ENCODE data around the gene LZTS2. TPM values are rescaled to one million over a fixed set of nuclear protein-coding genes. Genes with fewer than 3 reads are reported as not detected.
A peak's percentile ranks its signal among the peaks of the same experiment; 100 is the strongest.

LZTS2 gene
- total and polyA plus RNA-seq, 2 of the 8 experiments (the other 6 are each of a cell fraction or from before 2014, with no cell fraction given), result 75.7 to 99.5 TPM

GRCh38 chr10:101043363-101043707, 43.7 kb downstream of the LZTS2 start:
- Histone ChIP-seq H3K9ac (replicated peaks in 1 of 4; ENCODE audit: extremely low read depth in 1 of 4, low read depth in 3 of 4, low read length in 3 of 4) (peak overlapping the region in 3 of 4 experiments; percentile 53 to 79 (median 58); a peak in 6 of 7 replicates), H3K9me3 (ENCODE audit: insufficient read depth in 2 of 2, low read depth in 1 of 2, low read length in 1 of 2) (no peaks in the 10 kb centered on the region), H4K20me1 (replicated peaks in 1 of 2; ENCODE audit: control insufficient read depth in 1 of 2, insufficient read depth in 2 of 2, low read length in 2 of 2) (peaks cover 3 to 6% of the 10 kb centered on the region in 2 experiments), H3K14ac (ENCODE audit: insufficient read length) (no peak overlapping the region), H3K27ac (ENCODE audit: low read depth, low read length) (no peak overlapping the region), H2BK5ac (ENCODE audit: low read depth, low read length) (no peak overlapping the region), H2BK12ac (ENCODE audit: low read depth, low read length) (no peak overlapping the region), H2AK5ac (ENCODE audit: low read depth, low read length) (no peak overlapping the region), H4K8ac (ENCODE audit: extremely low read depth, insufficient read depth, low read length) (peak overlapping the region; percentile 53; the same call in 1 of the 2 replicates), H3K36me3 (ENCODE audit: control insufficient read depth in 2 of 4, insufficient read depth in 4 of 4, low read length in 3 of 4) (no peaks in the 10 kb centered on the region), H3K79me2 (ENCODE audit: control insufficient read depth in 1 of 2, insufficient read depth in 2 of 2, low read length in 2 of 2) (no peaks in the 10 kb centered on the region), H4K91ac (replicated peaks; ENCODE audit: insufficient read length, low read length) (no peak overlapping the region), H3K4me2 (ENCODE audit: insufficient read depth in 1 of 2, low read depth in 2 of 2, low read length in 2 of 2) (peak overlapping the region; percentile 75 to 86), H3K4ac (replicated peaks; ENCODE audit: insufficient read length, low read depth, low read length) (no peak overlapping the region), H2BK120ac (replicated peaks; ENCODE audit: low read depth, low read length) (no peak overlapping the region), H3K27me3 (replicated peaks in 1 of 4; ENCODE audit: control insufficient read depth in 3 of 4, extremely low read depth in 1 of 4, insufficient read depth in 3 of 4, low read length in 3 of 4) (peaks cover 23 to 47% (median 41%) of the 10 kb centered on the region in 4 experiments), H2AFZ (ENCODE audit: low read length) (peak overlapping the region; percentile 93), H4K5ac (ENCODE audit: insufficient read length, low read depth, low read length) (no peak overlapping the region), H3K18ac (ENCODE audit: extremely low read depth, low read length) (no peak overlapping the region), H3K23me2 (ENCODE audit: low read depth, low read length) (peaks cover 5% of the 10 kb centered on the region; the same call in 1 of the 2 replicates), H2BK20ac (ENCODE audit: low read length) (no peak overlapping the region), H3K4me3 (ENCODE audit: extremely low read depth in 1 of 4, insufficient read depth in 2 of 4, low read depth in 3 of 4, low read length in 4 of 4) (peak overlapping the region; percentile 65 to 82 (median 73); a peak in 7 of 8 replicates), H3K4me1 (replicated peaks in 1 of 4; ENCODE audit: control insufficient read depth in 3 of 4, insufficient read depth in 4 of 4, low read length in 3 of 4) (peaks cover 3 to 27% (median 17%) of the 10 kb centered on the region in 4 experiments), H3K79me1 (ENCODE audit: low read depth, low read length) (no peaks in the 10 kb centered on the region), H2BK15ac (ENCODE audit: low read length) (no peak overlapping the region), H3K56ac (replicated peaks; ENCODE audit: insufficient read length, low read depth, low read length) (no peak overlapping the region), H3K23ac (ENCODE audit: insufficient read length) (no peak overlapping the region)
- DNase-seq (ENCODE audit: low read depth in 1 of 2, low spot score in 2 of 2) (no peak), FAIRE-seq (no peak)
- CTCF ChIA-PET (ENCODE audit: partially characterized antibody), result interaction anchor here (0.7 to 51.8 kb wide), 20 partner anchors 17 to 300 kb away, joined by 3 to 2176 read pairs (median 4); partner anchors contain the start of genes KAZALD1, PDZD7 and SFXN3
- WGBS, 2 experiments (ENCODE audit: extremely low coverage in 1 of 2, insufficient coverage in 1 of 2, insufficient read length in 1 of 2, insufficient replicate concordance in 2 of 2, low coverage in 1 of 2, low lambda C conversion rate in 2 of 2, missing lambda C conversion rate in 1 of 2), result 20% methylated on average over 2 of the region's 2 CpGs; no CpG with 5 or more reads in 1 of the 2 experiments
- POLR2A ChIA-PET (ENCODE audit: partially characterized antibody), result interaction anchor here (0.8 to 2.1 kb wide), 7 partner anchors 13 to 47 kb away, joined by 3 to 24 read pairs (median 4); partner anchors contain the start of genes KAZALD1, PDZD7 and SFXN3
- no peak for TF ChIP-seq EZH2 (IDR thresholded peaks at IDR 0.05; ENCODE audit: low read depth, low read length, severe bottlenecking)
- no peak for TF ChIP-seq SP1 (IDR thresholded peaks at IDR 0.05; ENCODE audit: low read depth, low read length)
- TF ChIP-seq TAF1 (IDR thresholded peaks at IDR 0.05; ENCODE audit: low read depth, low read length), result no peak
- TF ChIP-seq TBP (IDR thresholded peaks at IDR 0.05; ENCODE audit: low read depth, low read length), result no peak
- TF ChIP-seq BCL11A (IDR thresholded peaks at IDR 0.05; ENCODE audit: low read depth in 2 of 2, low read length in 2 of 2), result no peak
- no peak for TF ChIP-seq YY1 (IDR thresholded peaks at IDR 0.05; ENCODE audit: low read depth, low read length)
- TF ChIP-seq RAD21 (IDR thresholded peaks at IDR 0.05 in 1 of 2, conservative IDR thresholded peaks at IDR 0.05 in 1 of 2; ENCODE audit: low read depth in 2 of 2, low read length in 2 of 2), result no peak
- no peak for TF ChIP-seq RNF2 (IDR thresholded peaks at IDR 0.05; ENCODE audit: borderline replicate concordance, low read depth, low read length, missing control alignments, poor library complexity, severe bottlenecking)
- no peak for TF ChIP-seq SIN3A (conservative IDR thresholded peaks at IDR 0.05 in 1 of 2, IDR thresholded peaks at IDR 0.05 in 1 of 2; ENCODE audit: low read depth in 1 of 2, low read length in 2 of 2)
- TF ChIP-seq SIX5 (IDR thresholded peaks at IDR 0.05; ENCODE audit: low read depth, low read length), result no peak
- TF ChIP-seq ATF2 (IDR thresholded peaks at IDR 0.05; ENCODE audit: low read length), result no peak
